SU-DHL-6 (cell line): ENCODE results near the gene DCTN1.

ENCODE experiments used
- H2AFZ ChIP-seq: fragments of 200-600 bp; sonication (generic); 2 replicates; pipeline ENCODE4 v1.6.1; 2014; ENCODE audit warnings: low read depth, mild to moderate bottlenecking, moderate library complexity, mixed read lengths, antibody characterized with exemption, low read length; ENCODE audit not compliant: severe bottlenecking
- H3F3A ChIP-seq: fragments of 200-600 bp; shearing (Covaris generic); 2 replicates; pipeline ENCODE4 v1.6.0; 2016; ENCODE audit warnings: antibody characterized with exemption, mild to moderate bottlenecking; ENCODE audit not compliant: insufficient read depth
- H3K27ac ChIP-seq: fragments of 200-600 bp; sonication (generic); 2 replicates; pipeline ENCODE4 v1.5.1; 2016; ENCODE audit warnings: low read depth, mild to moderate bottlenecking, low read length, moderate library complexity, mixed read lengths
- H3K27me3 ChIP-seq: fragments of 200-600 bp; sonication (generic), shearing (Covaris generic); 2 replicates; pipeline ENCODE4 v1.6.0; 2014; ENCODE audit warnings: mild to moderate bottlenecking, low read length
- H3K36me3 ChIP-seq: fragments of 200-600 bp; sonication (generic); 2 replicates; pipeline ENCODE4 v1.6.1; 2014; ENCODE audit warnings: mild to moderate bottlenecking, low read length, mixed read lengths
- H3K4me2 ChIP-seq: fragments of 300-600, 200-600 bp; shearing (Covaris generic), sonication (generic); 2 replicates; pipeline ENCODE4 v1.6.0; 2014; ENCODE audit warnings: low read length, low read depth, mild to moderate bottlenecking; ENCODE audit not compliant: poor library complexity, severe bottlenecking
- H3K4me3 ChIP-seq: fragments of 200-600 bp; sonication (generic); 2 replicates; pipeline ENCODE4 v1.5.1; 2014; ENCODE audit warnings: antibody characterized with exemption, low read length, mild to moderate bottlenecking, mixed read lengths; ENCODE audit not compliant: insufficient read depth, poor library complexity, severe bottlenecking
- H3K79me2 ChIP-seq: fragments of 200-600 bp; sonication (generic); 2 replicates; pipeline ENCODE4 v1.6.1; 2014; ENCODE audit warnings: mild to moderate bottlenecking, low read length, moderate library complexity; ENCODE audit not compliant: insufficient read depth
- H3K9ac ChIP-seq: fragments of 200-600 bp; sonication (generic); 2 replicates; pipeline ENCODE4 v1.7.0; 2014; ENCODE audit warnings: mild to moderate bottlenecking, low read length
- H3K9me2 ChIP-seq: fragments of 200-600 bp; sonication (generic); replicated peaks from 2 replicates; pipeline ENCODE4 v1.6.1; 2014; ENCODE audit warnings: low read length; ENCODE audit not compliant: insufficient read depth
- H3K9me3 ChIP-seq: fragments of 200-600 bp; sonication (generic); 2 replicates; pipeline ENCODE4 v1.6.1; 2014; ENCODE audit warnings: low read length, mixed read lengths; ENCODE audit not compliant: insufficient read depth
- H4K20me1 ChIP-seq: fragments of 200-600 bp; sonication (generic); 2 replicates; pipeline ENCODE4 v1.6.1; 2014; ENCODE audit warnings: low read depth, mild to moderate bottlenecking, antibody characterized with exemption, low read length, moderate library complexity, mixed read lengths
- CTCF ChIP-seq: fragments of 200-600 bp; sonication (generic); IDR thresholded peaks from one replicate; pipeline ENCODE4 v1.5.1; 2017; ENCODE audit warnings: antibody characterized with exemption, mild to moderate bottlenecking, low read length, moderate library complexity; ENCODE audit not compliant: insufficient read depth, poor library complexity, severe bottlenecking
- EZH2phosphoT487 ChIP-seq: fragments of 200-600 bp; sonication (generic), shearing (Covaris generic); conservative IDR thresholded peaks from 2 replicates; pipeline ENCODE4 v1.6.1; 2018; ENCODE audit warnings: mild to moderate bottlenecking, antibody characterized with exemption, low read length, moderate library complexity, mixed read lengths

The DCTN1 gene

GRCh38 chr2:74316627-74317295, 63.4 kb downstream of the DCTN1 start:
- Histone ChIP-seq H3K79me2 (no peaks in the 10 kb centered on the region), H2AFZ (no peak overlapping the region), H3K4me3 (no peak overlapping the region), H3K27me3 (no peaks in the 10 kb centered on the region), H3K27ac (no peak overlapping the region), H3K9me2 (no peaks in the 10 kb centered on the region), H3K36me3 (no peaks in the 10 kb centered on the region), H3K9ac (no peak overlapping the region), H3F3A (no peaks in the 10 kb centered on the region), H3K4me2 (no peak overlapping the region), H3K9me3 (no peaks in the 10 kb centered on the region), H4K20me1 (no peaks in the 10 kb centered on the region)
- no peak for TF ChIP-seq EZH2phosphoT487
- TF ChIP-seq CTCF: no peak

- Histone ChIP-seq H3K27ac (no peak overlapping the region), H3K9ac (no peak overlapping the region), H2AFZ (no peak overlapping the region), H4K20me1 (no peaks in the 10 kb centered on the region), H3F3A (no peaks in the 10 kb centered on the region), H3K4me3 (no peak overlapping the region), H3K9me3 (no peaks in the 10 kb centered on the region), H3K4me2 (no peak overlapping the region), H3K36me3 (no peaks in the 10 kb centered on the region), H3K27me3 (no peaks in the 10 kb centered on the region), H3K9me2 (no peaks in the 10 kb centered on the region), H3K79me2 (no peaks in the 10 kb centered on the region)
- TF ChIP-seq CTCF (no peak), EZH2phosphoT487 (no peak)
Observed at GRCh38 chr2:74314107-74314506, 66.0 kb downstream of the DCTN1 start.

- Histone ChIP-seq H3K9me2 (no peaks in the 10 kb centered on the region), H3K9ac (no peak overlapping the region), H3K36me3 (no peaks in the 10 kb centered on the region), H2AFZ (no peak overlapping the region), H3K79me2 (no peaks in the 10 kb centered on the region), H3K4me3 (no peak overlapping the region), H3K9me3 (no peaks in the 10 kb centered on the region), H3F3A (no peaks in the 10 kb centered on the region), H3K27me3 (no peaks in the 10 kb centered on the region), H4K20me1 (no peaks in the 10 kb centered on the region), H3K27ac (no peak overlapping the region), H3K4me2 (no peak overlapping the region)
- TF ChIP-seq CTCF: no peak
Observed at GRCh38 chr2:74313497-74313896, 66.6 kb downstream of the DCTN1 start.
